Body of pancreas (tissue), 4 donors: ENCODE results near the gene GPR37L1. TPM values are rescaled to one million over a fixed set of nuclear protein-coding genes. Genes with fewer than 3 reads are reported as not detected.
"Not testable (repeated sequence)": the region's sequence is repeated elsewhere in the genome, so short reads cannot be mapped to it uniquely, and the experiment has no call there.

Source experiments
- ATAC-seq: fragments of 150-250 bp; one replicate; pipeline ENCODE4 v1.9.1; 2016
- DNase-seq, 4 donors: peaks; one replicate each; pipeline ENCODE4 v3.0.0-alpha.2; 2019
- H3K27ac ChIP-seq, 4 donors: fragments of 200-600 bp; sonication (generic); 1 replicate in 3 of 4; 2 replicates in 1 of 4; pipeline versions ENCODE4 v1.5.1 to v1.6.1; 2016 to 2019; ENCODE audit warnings: mild to moderate bottlenecking in 1 of 4, mixed read lengths in 1 of 4, moderate library complexity in 1 of 4
- H3K27me3 ChIP-seq, 2 donors: fragments of 200-600 bp; sonication (generic); one replicate each; pipeline ENCODE4 v1.6.0; 2016; ENCODE audit warnings: mild to moderate bottlenecking in 1 of 2
- H3K36me3 ChIP-seq, 2 donors: fragments of 200-600 bp; sonication (generic); replicated peaks in 1 of 2; 2 replicates each; pipeline ENCODE4 v1.5.1; 2016; ENCODE audit warnings: low read depth in 2 of 2; ENCODE audit not compliant: insufficient read depth in 1 of 2
- H3K4me1 ChIP-seq: fragments of 200-600 bp; sonication (generic); one replicate; pipeline ENCODE4 v1.6.0; 2016
- H3K4me3 ChIP-seq, 2 donors: fragments of 200-600 bp; sonication (generic); 1 replicate in 1 of 2; 2 replicates in 1 of 2; pipeline ENCODE4 v1.5.1; 2016 to 2019
- H3K9me3 ChIP-seq, 3 donors: fragments of 200-600 bp; sonication (generic); 1 replicate in 2 of 3; 2 replicates in 1 of 3; pipeline ENCODE4 v1.5.1; 2016
- POLR2A ChIP-seq, 3 donors: fragments of 450-650 bp; IDR thresholded peaks; one replicate each; pipeline ENCODE4 v1.6.1; 2016; ENCODE audit warnings: antibody characterized with exemption in 3 of 3, mild to moderate bottlenecking in 2 of 3
- WGBS, 2 donors: methylation state at CpG; one replicate each; pipeline ENCODE4 v1.1.5; 2017; 5-methylcytosine and 5-hydroxymethylcytosine counted together
- intact Hi-C: fragments of 100-400 bp; cut with DNase I; formaldehyde crosslinking; loops from one replicate; pipeline ENCODE4 v1.15.1; 2023
- total RNA-seq, 2 donors: library from RNA; depleted of rRNA; stranded (reverse); fragments of >200 nt; gene quantifications; one replicate each; pipeline ENCODE4 v1.1.0, GENCODE V29; 2016
- TF ChIP-seq, protein P1 (sequence below), 7 experiments: fragments of 450-650 bp in 4 of 7; fragments of 200-600 bp in 3 of 7; sonication (generic) in 3 of 7; IDR thresholded peaks; one replicate each; pipeline ENCODE4 v1.5.1; 2016 to 2019; ENCODE audit warnings: antibody characterized with exemption in 7 of 7

Gene GPR37L1
- total RNA-seq, 2 donors from 2014 or later, result not detected

DNA sequence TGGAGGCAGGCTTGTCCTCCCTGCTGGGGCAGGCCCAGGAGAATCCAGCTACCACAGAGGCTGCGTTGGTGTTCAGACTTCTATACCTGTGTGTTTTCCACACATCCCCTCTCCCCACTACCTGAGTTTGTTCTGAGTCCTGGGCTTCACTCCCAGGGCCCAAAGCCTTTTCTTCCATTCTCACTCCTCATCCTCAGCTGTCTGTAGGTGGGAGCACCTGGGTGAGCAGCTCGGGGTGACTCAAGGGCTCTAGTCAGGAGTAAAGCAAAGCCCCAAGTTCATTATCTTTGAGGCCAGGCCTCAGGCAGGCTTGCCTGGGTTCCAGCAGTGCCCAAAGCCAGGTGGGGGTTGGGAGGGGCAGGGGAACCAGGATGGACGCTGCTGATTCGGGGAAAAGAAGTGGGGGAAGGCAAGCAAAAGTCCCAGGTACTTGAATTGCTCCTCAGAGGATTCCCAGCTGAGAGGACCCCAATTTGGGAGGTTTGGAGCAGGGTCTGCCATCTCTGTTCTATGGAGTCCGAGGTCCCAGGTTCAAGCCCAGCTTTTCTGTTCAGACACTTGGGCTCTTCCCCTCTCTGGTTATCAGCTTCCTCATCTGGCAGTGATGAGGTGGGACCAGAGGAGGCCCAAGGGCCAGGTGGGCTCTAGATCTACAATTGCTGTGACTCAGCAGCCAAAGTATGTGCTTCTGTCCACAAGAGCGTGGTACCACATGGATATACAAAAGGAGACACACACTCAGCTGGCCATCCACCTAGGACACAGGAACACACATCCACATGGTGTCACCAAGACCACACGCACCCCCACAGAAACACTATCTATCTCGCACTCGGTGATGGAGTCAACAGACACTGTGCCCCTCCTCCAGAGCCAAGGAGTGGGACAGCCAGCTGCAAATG, 43.5 kb downstream of the GPR37L1 start:
- DNase-seq (no peak), ATAC-seq (no peak)
- no peak for TF ChIP-seq POLR2A (IDR thresholded peaks at IDR 0.05)
- TF ChIP-seq, protein P1, sequence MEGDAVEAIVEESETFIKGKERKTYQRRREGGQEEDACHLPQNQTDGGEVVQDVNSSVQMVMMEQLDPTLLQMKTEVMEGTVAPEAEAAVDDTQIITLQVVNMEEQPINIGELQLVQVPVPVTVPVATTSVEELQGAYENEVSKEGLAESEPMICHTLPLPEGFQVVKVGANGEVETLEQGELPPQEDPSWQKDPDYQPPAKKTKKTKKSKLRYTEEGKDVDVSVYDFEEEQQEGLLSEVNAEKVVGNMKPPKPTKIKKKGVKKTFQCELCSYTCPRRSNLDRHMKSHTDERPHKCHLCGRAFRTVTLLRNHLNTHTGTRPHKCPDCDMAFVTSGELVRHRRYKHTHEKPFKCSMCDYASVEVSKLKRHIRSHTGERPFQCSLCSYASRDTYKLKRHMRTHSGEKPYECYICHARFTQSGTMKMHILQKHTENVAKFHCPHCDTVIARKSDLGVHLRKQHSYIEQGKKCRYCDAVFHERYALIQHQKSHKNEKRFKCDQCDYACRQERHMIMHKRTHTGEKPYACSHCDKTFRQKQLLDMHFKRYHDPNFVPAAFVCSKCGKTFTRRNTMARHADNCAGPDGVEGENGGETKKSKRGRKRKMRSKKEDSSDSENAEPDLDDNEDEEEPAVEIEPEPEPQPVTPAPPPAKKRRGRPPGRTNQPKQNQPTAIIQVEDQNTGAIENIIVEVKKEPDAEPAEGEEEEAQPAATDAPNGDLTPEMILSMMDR (IDR thresholded peaks at IDR 0.05), result no peak
- intact Hi-C loops, result no loop called here
- 68 to 79% methylated on average over 7 to 8 of the region's 9 CpGs for WGBS, 2 donors
- H3K36me3 ChIP-seq, result no peaks in the 10 kb centered on the region
- no peaks in the 10 kb centered on the region for H3K4me1 ChIP-seq
- no peaks in the 10 kb centered on the region for H3K27me3 ChIP-seq
- H3K9me3 ChIP-seq, result no peaks in the 10 kb centered on the region
- no peak overlapping the region for H3K4me3 ChIP-seq
- H3K27ac ChIP-seq, result no peak overlapping the region

DNA sequence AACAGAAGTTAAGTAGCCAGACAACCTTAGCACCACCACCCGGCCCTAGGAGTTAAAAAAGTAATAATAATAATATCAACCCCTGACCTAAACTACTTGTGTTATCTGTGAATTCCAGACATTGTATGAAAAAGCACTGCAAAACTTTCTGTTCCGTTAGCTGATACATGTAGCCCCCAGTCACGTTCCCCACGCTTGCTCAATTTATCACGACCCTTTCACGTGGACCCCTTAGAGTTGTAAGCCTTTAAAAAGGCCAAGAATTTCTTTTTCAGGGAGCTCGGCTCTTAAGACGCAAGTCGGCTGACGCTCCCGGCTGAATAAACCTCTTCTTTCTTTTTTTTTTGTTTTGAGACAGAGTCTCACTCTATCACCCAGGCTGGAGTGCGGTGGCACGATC, 44.3 kb downstream of the GPR37L1 start:
- ATAC-seq, H3K36me3 ChIP-seq, H3K27ac ChIP-seq, intact Hi-C loops, H3K9me3 ChIP-seq, H3K4me3 ChIP-seq, H3K4me1 ChIP-seq, H3K27me3 ChIP-seq, DNase-seq: not testable (repeated sequence)
- WGBS, 2 donors, result 70 to 77% methylated on average over 13 of the region's 13 CpGs

DNA sequence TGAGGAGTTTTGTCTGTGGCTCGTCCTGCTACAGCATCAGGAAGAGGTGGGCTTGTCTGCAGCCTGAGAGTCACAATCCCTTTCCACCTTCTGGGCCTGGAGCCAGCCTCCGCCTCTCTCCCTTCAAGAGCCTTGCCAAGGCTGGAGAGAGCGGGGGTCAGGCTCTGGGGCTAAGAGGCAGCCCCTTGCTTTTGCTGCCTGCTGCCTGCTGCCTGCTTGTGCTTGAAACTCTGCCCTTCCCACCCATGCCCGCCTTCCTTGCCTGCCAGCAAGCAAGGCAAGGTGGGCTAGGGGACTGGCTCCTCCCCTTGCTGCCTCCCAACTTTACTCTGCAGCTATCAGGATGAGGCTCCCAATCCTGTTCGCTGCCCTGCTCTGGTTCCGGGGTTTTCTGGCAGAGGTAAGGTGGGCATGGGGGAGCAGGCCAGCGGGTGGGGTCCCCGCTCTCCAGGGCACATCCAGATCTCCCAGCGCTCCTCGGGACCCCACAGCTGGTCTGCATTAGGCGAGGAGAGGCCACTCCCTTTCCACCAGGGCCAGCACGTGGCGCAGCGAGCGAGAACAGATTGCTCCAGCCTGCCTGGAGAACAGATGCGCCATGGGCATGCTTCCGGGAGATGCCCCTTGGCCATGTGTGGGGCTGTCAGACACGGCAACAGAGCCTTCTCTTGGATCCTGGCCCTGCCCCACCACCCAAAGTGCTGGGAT, 45.1 kb downstream of the GPR37L1 start:
- ATAC-seq, result no peak
- Histone ChIP-seq H3K4me3 (no peak overlapping the region), H3K27me3 (no peaks in the 10 kb centered on the region), H3K27ac (no peak overlapping the region), H3K9me3 (no peaks in the 10 kb centered on the region), H3K4me1 (no peaks in the 10 kb centered on the region), H3K36me3 (no peaks in the 10 kb centered on the region)
- TF ChIP-seq, protein P1 (IDR thresholded peaks at IDR 0.05), result no peak
- TF ChIP-seq POLR2A (IDR thresholded peaks at IDR 0.05), result no peak
- DNase-seq, result no peak
- intact Hi-C loops, result no loop called here
- 60 to 67% methylated on average over 12 to 18 of the region's 18 CpGs for WGBS, 2 donors

DNA sequence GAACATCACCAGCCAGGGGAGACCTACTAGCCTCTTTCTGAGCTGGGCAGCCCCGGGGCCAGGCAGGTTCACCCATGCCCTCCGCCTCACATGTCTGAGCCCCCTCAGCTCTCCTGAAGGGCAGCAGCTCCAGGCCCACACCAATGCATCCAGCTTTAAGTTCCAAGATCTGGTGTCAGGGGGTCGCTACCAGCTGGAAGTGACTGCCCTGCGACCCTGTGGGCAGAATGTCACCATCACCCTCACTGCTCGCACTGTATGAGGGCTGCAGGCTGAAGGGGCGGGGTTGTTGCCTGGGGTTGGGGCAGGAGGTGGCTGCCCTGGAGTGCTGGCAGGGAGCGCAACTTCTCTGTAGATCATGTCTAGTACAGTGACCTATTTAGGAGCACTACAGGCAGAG, 46.1 kb downstream of the GPR37L1 start:
- TF ChIP-seq, protein P1 (IDR thresholded peaks at IDR 0.05), result no peak
- no peak for TF ChIP-seq POLR2A (IDR thresholded peaks at IDR 0.05)
- intact Hi-C loops, result no loop called here
- ATAC-seq (no peak), DNase-seq (no peak)
- no peak overlapping the region for H3K27ac ChIP-seq
- H3K36me3 ChIP-seq, result no peaks in the 10 kb centered on the region
- WGBS, 2 donors, result 77 to 82% methylated on average over 7 of the region's 7 CpGs
- H3K27me3 ChIP-seq, result no peaks in the 10 kb centered on the region
- H3K9me3 ChIP-seq, result no peaks in the 10 kb centered on the region
- no peaks in the 10 kb centered on the region for H3K4me1 ChIP-seq
- H3K4me3 ChIP-seq, result no peak overlapping the region

DNA sequence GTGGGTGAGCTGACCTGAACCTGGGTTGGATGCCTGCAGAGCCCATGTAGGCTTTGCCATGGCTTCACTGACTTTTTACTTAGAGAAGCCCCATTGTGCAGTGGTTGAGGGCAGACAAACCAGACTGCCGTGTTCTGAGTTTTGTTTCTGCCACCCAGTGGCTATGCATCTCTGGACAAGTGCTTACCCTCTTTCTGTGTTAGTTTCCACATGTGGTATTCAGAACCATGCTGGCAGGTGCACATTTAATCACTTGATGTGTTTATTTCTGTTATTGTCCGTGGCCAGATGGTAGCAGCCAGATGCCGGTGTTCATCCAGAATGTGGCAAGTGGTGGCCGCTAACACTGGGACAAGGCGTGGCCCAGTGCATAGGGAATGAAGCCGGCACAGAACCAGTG, 48.0 kb downstream of the GPR37L1 start:
- ATAC-seq (no peak), DNase-seq (no peak)
- intact Hi-C loops, result no loop called here
- H3K4me3 ChIP-seq, result no peak overlapping the region
- TF ChIP-seq, protein P1 (IDR thresholded peaks at IDR 0.05), result no peak
- no peak for TF ChIP-seq POLR2A (IDR thresholded peaks at IDR 0.05)
- H3K27me3 ChIP-seq, result no peaks in the 10 kb centered on the region
- no peak overlapping the region for H3K27ac ChIP-seq
- no peaks in the 10 kb centered on the region for H3K9me3 ChIP-seq
- no peaks in the 10 kb centered on the region for H3K4me1 ChIP-seq
- no peaks in the 10 kb centered on the region for H3K36me3 ChIP-seq
- WGBS, 2 donors, result 79 to 83% methylated on average over 6 of the region's 6 CpGs
